HepG2 (cell line): ENCODE data around the gene HOXD9. TPM values are rescaled to one million over a fixed set of nuclear protein-coding genes. Genes with fewer than 3 reads are reported as not detected.

ENCODE experiments used
- ATAC-seq: fragments of 200-7000 bp; cut with Tn5 transposase; 3 replicates; pipeline ENCODE4 v1.9.1; 2020; ENCODE audit warnings: mild to moderate bottlenecking, moderate library complexity
- BruUV-seq: library from RNA; stranded (reverse); fragments of 400-500 nt; replicated peaks from 2 replicates; lab custom pipeline; 2021; lab: Mats Ljungman, UMichigan
- CTCF ChIA-PET: fragments of 300-600 bp; formaldehyde crosslinking; extraction: SDS; loops from one replicate; lab custom pipeline; 2021; ENCODE audit warnings: low total read pairs, inconsistent platforms, low intra/inter-chr PET ratio; lab: Yijun Ruan, JAX
- POLR2A ChIA-PET: fragments of 350-600 bp; sonication (Branson Sonifier 250); formaldehyde crosslinking; loops from one replicate; lab custom pipeline; 2020; ENCODE audit warnings: antibody characterized with exemption, inconsistent platforms; lab: Yijun Ruan, JAX
- DNase-seq: peaks from one replicate; pipeline ENCODE4 v3.0.0-alpha.2; 2015; ENCODE audit warnings: low spot score
- FAIRE-seq: peaks from 3 replicates; lab custom pipeline; 2011; peaks lifted over from hg19 to GRCh38; lab: Jason Lieb, UNC
- H2AFZ ChIP-seq: one replicate; pipeline ENCODE4 v1.6.1; 2011; ENCODE audit warnings: low read length, inconsistent platforms
- H3K27ac ChIP-seq: fragments of 300-600 bp; 3 replicates; pipeline ENCODE4 v1.8.0; 2011; ENCODE audit warnings: mixed run types, mild to moderate bottlenecking, mixed read lengths, low read length, inconsistent platforms; ENCODE audit not compliant: insufficient read depth; ENCODE audit errors: extremely low read length
- H3K27me3 ChIP-seq, 2 experiments: fragments of 200-600 bp in 1 of 2; 2 replicates in 1 of 2; 3 replicates in 1 of 2; pipeline versions ENCODE4 v1.6.0 to v1.8.0; 2011; ENCODE audit warnings: low read length in 2 of 2, mild to moderate bottlenecking in 2 of 2, moderate library complexity in 2 of 2, inconsistent platforms in 1 of 2; ENCODE audit not compliant: insufficient read depth in 2 of 2, control insufficient read depth in 1 of 2
- H3K36me3 ChIP-seq, 2 experiments: fragments of 200-600 bp in 1 of 2; replicated peaks in 1 of 2; 2 replicates in 1 of 2; 3 replicates in 1 of 2; pipeline versions ENCODE4 v1.5.1 to v1.8.0; 2011; ENCODE audit warnings: low read length in 2 of 2, inconsistent platforms in 1 of 2; ENCODE audit not compliant: insufficient read depth in 2 of 2, control insufficient read depth in 1 of 2
- H3K4me1 ChIP-seq: 2 replicates; pipeline ENCODE4 v1.5.1; 2012; ENCODE audit warnings: low read length, inconsistent platforms; ENCODE audit not compliant: insufficient read depth
- H3K4me2 ChIP-seq: 2 replicates; pipeline ENCODE4 v1.6.0; 2011; ENCODE audit warnings: low read depth, low read length, inconsistent platforms
- H3K4me3 ChIP-seq, 3 experiments: fragments of 200-600 bp in 1 of 3; sonication (generic), shearing (Covaris generic) in 1 of 3; replicated peaks in 1 of 3; 2 replicates each; pipeline ENCODE4 v1.5.1; 2011 to 2016; ENCODE audit warnings: low read length in 3 of 3, inconsistent platforms in 2 of 3, low read depth in 2 of 3, mild to moderate bottlenecking in 2 of 3, control low read depth in 1 of 3, mixed read lengths in 1 of 3; ENCODE audit not compliant: insufficient read depth in 1 of 3
- H3K79me2 ChIP-seq: one replicate; pipeline ENCODE4 v1.6.1; 2011; ENCODE audit warnings: low read length, inconsistent platforms; ENCODE audit not compliant: insufficient read depth
- H3K9ac ChIP-seq: 2 replicates; pipeline ENCODE4 v1.6.0; 2011; ENCODE audit warnings: mild to moderate bottlenecking, low read depth, low read length, inconsistent platforms; ENCODE audit not compliant: insufficient read depth
- H3K9me3 ChIP-seq: 2 replicates; pipeline ENCODE4 v1.5.1; 2012; ENCODE audit warnings: mild to moderate bottlenecking, low read length
- H4K20me1 ChIP-seq: 2 replicates; pipeline ENCODE4 v1.6.0; 2011; ENCODE audit warnings: inconsistent platforms, mild to moderate bottlenecking, low read length, moderate library complexity; ENCODE audit not compliant: insufficient read depth
- FOXC1 ChIP-seq: sonication (generic); formaldehyde crosslinking; IDR thresholded peaks from 2 replicates; pipeline ENCODE4 v1.8.0; 2022; ENCODE audit warnings: mild to moderate bottlenecking, missing genetic modification reagents, borderline replicate concordance
- HMGA1 ChIP-seq: sonication (generic); formaldehyde crosslinking; conservative IDR thresholded peaks from 2 replicates; pipeline ENCODE4 v1.4.0; 2020; ENCODE audit warnings: missing genetic modification reagents
- NCOA1 ChIP-seq: sonication (generic); formaldehyde crosslinking; IDR thresholded peaks from 2 replicates; pipeline ENCODE4 v1.9.0; 2021; ENCODE audit warnings: missing genetic modification reagents
- ZBTB33 ChIP-seq: sonication (generic); formaldehyde crosslinking; IDR thresholded peaks from 2 replicates; pipeline ENCODE4 v1.4.0; 2020; ENCODE audit warnings: missing genetic modification reagents
- ZKSCAN1 ChIP-seq: fragments of 150-350 bp; IDR thresholded peaks from 2 replicates; pipeline ENCODE4 v1.6.1; 2014; ENCODE audit warnings: low read length
- ZKSCAN8 ChIP-seq: IDR thresholded peaks from 2 replicates; pipeline ENCODE4 v1.6.1; 2016; ENCODE audit warnings: borderline replicate concordance, missing genetic modification reagents, missing compliant biosample characterization
- WGBS: methylation state at CpG from one replicate; pipeline ENCODE4 v1.1.6; 2017; ENCODE audit warnings: low lambda C conversion rate; 5-methylcytosine and 5-hydroxymethylcytosine counted together
- in situ Hi-C: cut with HindIII; loops from 2 replicates; pipeline ENCODE4 v1.10.0; 2017; ENCODE audit warnings: low pct_unique_long_range_greater_than_20kb; ENCODE audit not compliant: extremely low pct_ligation_motif_present
- intact Hi-C: fragments of 100-400 bp; cut with micrococcal nuclease; formaldehyde crosslinking; loops from one replicate; pipeline ENCODE4 v1.10.0; 2022; ENCODE audit not compliant: unreplicated experiment
- polyA plus RNA-seq, 8 experiments: library from polyadenylated mRNA; depleted of rRNA in 3 of 8; stranded (reverse) in 7 of 8; unstranded in 1 of 8; fragments of >200 nt; fragmentation: Illumina TruSeq in 4 of 8; extraction: Trizol in 4 of 8; gene quantifications; 2 replicates each; pipeline versions ENCODE4 v1.2.1 to v1.2.3, GENCODE V29; 2011 to 2016; ENCODE audit warnings: low read depth in 4 of 8, missing spikeins in 1 of 8, mixed read lengths in 1 of 8; ENCODE audit not compliant: insufficient read depth in 1 of 8
- total RNA-seq, 5 experiments: library from RNA; depleted of rRNA; stranded (reverse); fragments of >200 nt; fragmentation: Illumina TruSeq; extraction: Trizol; gene quantifications; 2 replicates each; pipeline ENCODE4 v1.2.3, GENCODE V29; 2016; ENCODE audit warnings: low read depth in 1 of 5
- TF ChIP-seq, protein P1 (sequence below): sonication (generic); formaldehyde crosslinking; IDR thresholded peaks from 2 replicates; pipeline ENCODE4 v1.4.0; 2020; ENCODE audit warnings: missing genetic modification reagents, borderline replicate concordance

HOXD9 gene
- total and polyA plus RNA-seq, 2 of the 13 experiments (the other 11 are each of a cell fraction or from before 2014, with no cell fraction given), result not detected

DNA sequence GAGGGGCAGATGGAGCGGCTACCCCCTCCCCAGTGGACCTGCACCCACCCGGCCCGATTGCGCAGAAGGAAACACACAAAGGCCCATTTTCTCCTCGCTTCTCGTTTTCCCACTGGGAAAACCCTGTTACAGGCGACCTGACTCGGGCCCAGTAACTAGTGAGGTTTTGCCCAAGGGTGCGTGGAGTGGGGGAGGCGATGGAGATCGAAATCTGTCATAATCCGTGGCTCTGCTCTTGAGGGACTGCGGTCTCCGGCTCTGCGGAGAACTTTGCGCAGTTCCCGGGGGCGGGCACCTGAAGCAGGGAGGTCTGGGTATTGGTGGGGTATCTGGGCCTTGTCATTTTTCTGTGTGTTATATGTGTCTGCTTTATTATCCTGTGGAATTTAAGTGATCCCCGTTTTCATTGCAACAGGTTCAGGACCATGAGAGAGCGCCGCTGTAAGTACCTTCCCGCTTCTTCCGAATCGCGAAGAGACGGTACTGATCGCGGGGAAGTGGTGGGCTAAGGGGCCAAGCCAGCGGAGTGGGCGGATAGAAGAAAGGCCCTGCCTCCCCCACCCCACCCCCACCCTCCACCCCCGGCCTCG lies 24.8 kb downstream of the HOXD9 start (continued):
- TF ChIP-seq FOXC1 (CRISPR knock-in tag), result no peak
- TF ChIP-seq ZBTB33 (CRISPR knock-in tag), result no peak
- TF ChIP-seq ZKSCAN8 (CRISPR knock-in tag), result no peak
- TF ChIP-seq HMGA1, result no peak
- no peak for TF ChIP-seq NCOA1 (CRISPR knock-in tag)
- TF ChIP-seq, all 625 proteins: peak for 0

DNA sequence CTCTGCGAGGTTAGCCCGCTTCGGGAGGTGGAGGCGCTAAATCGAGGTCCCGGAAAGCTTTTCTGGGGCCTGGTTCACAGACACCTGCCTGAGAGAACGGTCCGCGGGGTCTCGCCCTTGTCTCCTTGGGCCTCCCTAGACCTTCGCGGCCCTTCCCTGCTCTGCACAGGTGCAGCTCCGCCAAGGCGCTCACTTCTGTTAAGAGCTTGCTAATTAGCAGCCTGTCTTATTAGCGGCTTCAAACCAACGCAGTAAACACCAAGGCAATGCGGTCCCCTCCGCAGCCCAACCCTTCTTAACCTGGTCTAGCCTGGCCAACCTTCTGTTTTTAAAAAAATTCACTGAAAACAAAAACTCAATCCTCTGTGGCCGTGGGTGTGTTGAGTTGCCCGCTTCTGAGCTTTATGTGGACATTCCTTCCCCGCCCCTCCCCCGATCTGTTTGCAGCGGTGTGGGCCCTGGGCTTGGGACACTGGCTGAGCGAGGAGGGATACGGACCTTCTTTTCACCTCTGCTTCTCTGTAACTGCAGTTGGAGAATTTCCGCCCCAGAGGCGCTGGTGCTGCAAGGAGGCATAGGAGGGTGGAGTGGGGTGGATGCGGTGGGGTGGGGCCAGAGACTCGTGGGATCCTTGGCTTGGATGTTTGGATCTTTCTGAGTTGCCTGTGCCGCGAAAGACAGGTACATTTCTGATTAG lies 25.4 kb downstream of the HOXD9 start:
- intact Hi-C loops, result no loop called here

More for the DNA sequence above, 25.4 kb downstream of the HOXD9 start:
- peaks cover 19 to 91% of the 10 kb centered on the region in 2 experiments for H3K27me3 ChIP-seq
- FAIRE-seq (no peak), ATAC-seq (no peak)
- no peak overlapping the region for H3K9ac ChIP-seq
- H3K4me3 ChIP-seq, result no peak overlapping the region
- BruUV-seq, result no TSS peak
- POLR2A ChIA-PET, result no interaction called here
- H3K4me2 ChIP-seq, result no peak overlapping the region
- H3K36me3 ChIP-seq, result no peaks in the 10 kb centered on the region
- in situ Hi-C loops, result no loop called here
- H4K20me1 ChIP-seq, result no peaks in the 10 kb centered on the region
- no peaks in the 10 kb centered on the region for H3K9me3 ChIP-seq
- H3K27ac ChIP-seq, result no peak overlapping the region
- no peak for TF ChIP-seq ZKSCAN1
- TF ChIP-seq, protein P1, sequence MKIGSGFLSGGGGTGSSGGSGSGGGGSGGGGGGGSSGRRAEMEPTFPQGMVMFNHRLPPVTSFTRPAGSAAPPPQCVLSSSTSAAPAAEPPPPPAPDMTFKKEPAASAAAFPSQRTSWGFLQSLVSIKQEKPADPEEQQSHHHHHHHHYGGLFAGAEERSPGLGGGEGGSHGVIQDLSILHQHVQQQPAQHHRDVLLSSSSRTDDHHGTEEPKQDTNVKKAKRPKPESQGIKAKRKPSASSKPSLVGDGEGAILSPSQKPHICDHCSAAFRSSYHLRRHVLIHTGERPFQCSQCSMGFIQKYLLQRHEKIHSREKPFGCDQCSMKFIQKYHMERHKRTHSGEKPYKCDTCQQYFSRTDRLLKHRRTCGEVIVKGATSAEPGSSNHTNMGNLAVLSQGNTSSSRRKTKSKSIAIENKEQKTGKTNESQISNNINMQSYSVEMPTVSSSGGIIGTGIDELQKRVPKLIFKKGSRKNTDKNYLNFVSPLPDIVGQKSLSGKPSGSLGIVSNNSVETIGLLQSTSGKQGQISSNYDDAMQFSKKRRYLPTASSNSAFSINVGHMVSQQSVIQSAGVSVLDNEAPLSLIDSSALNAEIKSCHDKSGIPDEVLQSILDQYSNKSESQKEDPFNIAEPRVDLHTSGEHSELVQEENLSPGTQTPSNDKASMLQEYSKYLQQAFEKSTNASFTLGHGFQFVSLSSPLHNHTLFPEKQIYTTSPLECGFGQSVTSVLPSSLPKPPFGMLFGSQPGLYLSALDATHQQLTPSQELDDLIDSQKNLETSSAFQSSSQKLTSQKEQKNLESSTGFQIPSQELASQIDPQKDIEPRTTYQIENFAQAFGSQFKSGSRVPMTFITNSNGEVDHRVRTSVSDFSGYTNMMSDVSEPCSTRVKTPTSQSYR (CRISPR knock-in tag), result peak; percentile 30; the same call in 1 of the 2 replicates
- TF ChIP-seq, all 625 proteins: peak for 1
- peaks cover 21% of the 10 kb centered on the region for H3K4me1 ChIP-seq
- no peak overlapping the region for H2AFZ ChIP-seq
- no peaks in the 10 kb centered on the region for H3K79me2 ChIP-seq
- DNase-seq, result no peak
- 57% methylated on average over 29 of the region's 31 CpGs for WGBS
- CTCF ChIA-PET, result no interaction called here
